HG02973 (cell line): ENCODE measurements around the gene SECISBP2.

Experiments used
- ATAC-seq: cut with Tn5 transposase; IDR thresholded peaks from one replicate; pipeline ENCODE4 v1.9.1; 2021; ENCODE audit warnings: moderate library complexity; ENCODE audit not compliant: unreplicated experiment

SECISBP2 gene

DNA sequence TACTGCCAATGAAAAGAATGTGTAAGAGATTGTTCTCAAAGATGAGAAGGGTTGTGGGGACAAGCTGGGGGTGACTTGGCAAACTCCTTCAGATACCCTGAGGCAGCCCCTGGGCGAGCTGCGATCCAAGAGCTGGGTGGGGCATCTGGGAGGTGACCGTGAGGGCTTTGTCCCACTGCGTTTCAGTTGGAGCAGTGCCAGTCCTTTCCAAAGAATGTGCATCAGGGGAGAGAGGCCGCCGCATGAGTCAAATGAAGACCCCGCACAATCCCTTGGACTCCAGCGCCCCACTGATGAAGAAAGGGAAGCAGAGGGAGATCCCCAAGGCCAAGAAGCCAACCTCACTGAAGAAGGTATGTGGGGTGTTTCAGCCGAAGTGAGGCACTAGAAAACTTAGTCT, 28.4 kb downstream of the SECISBP2 start:
- ATAC-seq: no peak

GRCh38 chr9:89347651-89348050, 29.4 kb downstream of the SECISBP2 start:
- ATAC-seq: no peak

GRCh38 chr9:89349607-89350006, 31.3 kb downstream of the SECISBP2 start:
- ATAC-seq: no peak

DNA sequence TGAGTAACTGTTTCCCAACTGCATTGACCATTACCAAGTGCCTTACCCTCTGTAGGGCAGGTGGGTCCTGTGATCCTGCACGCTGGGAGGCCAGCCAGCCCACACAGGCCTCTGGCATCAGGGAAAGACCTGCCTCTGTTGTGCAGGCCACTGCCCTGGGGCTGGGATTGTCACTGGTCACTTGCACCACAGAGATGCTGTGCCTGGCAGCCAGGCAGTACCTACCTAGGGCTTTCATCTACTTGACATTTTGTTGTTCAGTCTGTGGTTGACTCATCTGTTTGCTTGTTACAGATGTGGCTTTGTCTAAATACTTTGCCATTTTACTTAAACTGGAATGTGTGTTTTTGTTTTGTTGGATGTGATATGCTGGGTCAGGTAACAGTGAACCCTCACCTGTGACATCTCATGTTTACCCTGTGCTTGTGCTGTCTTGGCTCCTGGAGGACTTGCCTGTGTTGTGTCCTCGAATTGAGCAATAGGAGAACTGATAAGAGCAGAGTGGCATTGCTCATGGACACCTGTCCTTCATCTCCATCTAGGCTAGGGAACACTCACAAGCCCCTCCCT, 32.8 kb downstream of the SECISBP2 start:
- no peak for ATAC-seq

- ATAC-seq: no peak
Observed at GRCh38 chr9:89351584-89352300, 33.4 kb downstream of the SECISBP2 start.

- ATAC-seq: no peak
Observed at GRCh38 chr9:89352451-89352850, 34.2 kb downstream of the SECISBP2 start.

DNA sequence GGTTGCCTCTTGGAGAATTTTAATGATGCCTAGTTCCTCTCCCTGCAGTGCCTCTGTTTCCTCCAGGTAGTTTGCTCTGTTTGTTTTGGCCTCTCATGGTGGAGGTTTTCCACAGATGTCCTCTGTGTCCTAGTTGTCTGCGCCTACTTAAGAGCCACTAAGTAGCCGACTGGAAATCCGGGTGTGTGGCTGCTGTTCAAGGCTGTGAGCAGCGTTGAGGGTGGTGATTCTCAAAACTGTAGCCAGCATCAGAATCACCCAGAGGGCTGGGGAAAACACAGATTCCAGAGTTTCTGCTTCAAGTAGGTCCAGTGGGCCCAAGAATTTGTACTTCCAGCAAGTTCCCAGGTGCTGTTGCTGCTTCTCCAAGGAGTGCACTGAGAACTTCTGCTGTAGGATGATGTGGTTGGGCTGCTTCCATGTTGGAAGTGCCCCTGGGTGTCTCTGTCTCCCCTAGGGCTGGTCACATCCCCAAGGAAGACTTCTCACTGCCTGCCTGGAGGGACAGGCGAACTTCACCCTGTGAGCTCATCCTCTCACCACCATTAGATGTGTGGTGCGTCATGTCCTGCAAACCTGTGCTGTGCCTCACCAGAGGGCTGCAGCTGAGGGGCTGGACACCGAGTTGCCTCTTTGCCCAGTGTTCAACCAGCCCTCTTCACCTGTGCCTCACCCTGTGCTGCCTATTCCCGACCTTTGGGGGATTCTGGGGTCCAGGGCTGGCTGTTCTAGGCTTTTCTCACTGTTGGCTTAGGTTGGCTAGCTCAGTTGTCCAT, 34.8 kb downstream of the SECISBP2 start:
- no peak for ATAC-seq

DNA sequence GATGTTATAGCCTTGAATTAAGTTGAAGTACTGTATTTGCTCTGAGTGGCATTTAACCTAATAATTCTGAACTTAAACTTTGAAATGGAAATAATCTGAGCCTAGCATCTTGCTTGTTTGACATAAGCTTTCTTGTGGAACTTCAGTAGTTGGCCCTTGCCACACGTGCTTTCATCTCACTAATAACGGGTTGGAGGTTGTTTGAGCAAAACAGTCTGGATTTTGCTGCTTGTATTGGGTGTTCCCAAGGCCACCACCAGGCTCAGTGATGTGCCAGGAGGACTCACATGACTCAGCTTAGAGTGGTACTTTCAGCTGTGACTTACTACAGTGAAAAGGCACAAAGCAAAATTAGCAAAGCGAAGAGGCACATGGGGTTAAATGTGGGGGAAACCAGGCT, 35.7 kb downstream of the SECISBP2 start:
- no peak for ATAC-seq

GRCh38 chr9:89354471-89354870, 36.2 kb downstream of the SECISBP2 start:
- no peak for ATAC-seq

GRCh38 chr9:89356782-89357181, 38.5 kb downstream of the SECISBP2 start:
- ATAC-seq: no peak

- no peak for ATAC-seq
Observed at GRCh38 chr9:89357331-89358197, 39.3 kb downstream of the SECISBP2 start.

DNA sequence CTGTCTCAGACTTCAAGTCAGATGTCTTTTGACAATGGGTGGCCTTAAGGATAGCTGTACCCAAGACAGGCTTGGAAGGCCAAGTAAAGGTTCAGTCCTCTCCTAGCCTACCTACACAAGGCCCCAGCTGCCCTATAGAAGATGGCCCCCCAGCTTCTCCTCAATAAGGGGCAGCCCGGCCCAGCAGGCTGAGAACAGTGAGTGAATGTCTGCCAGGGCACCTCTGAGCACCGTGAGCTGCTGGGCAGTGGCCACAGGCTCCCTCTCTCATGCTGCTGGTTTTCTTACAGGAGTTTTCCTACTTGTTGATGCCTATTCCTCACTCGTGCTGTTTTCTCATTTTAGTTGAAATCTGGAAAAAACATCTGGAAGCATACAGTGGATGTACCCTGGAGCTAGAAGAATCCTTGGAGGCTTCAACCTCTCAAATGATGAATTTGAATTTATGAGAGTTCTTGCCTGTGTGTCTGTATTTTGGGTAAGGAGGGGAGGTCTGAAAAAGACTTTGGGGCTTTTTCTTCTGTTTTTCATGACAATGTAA, 40.1 kb downstream of the SECISBP2 start:
- no peak for ATAC-seq

- ATAC-seq: no peak
Observed at GRCh38 chr9:89358985-89359384, 40.7 kb downstream of the SECISBP2 start.

GRCh38 chr9:89359751-89360261, 41.5 kb downstream of the SECISBP2 start:
- ATAC-seq: no peak

DNA sequence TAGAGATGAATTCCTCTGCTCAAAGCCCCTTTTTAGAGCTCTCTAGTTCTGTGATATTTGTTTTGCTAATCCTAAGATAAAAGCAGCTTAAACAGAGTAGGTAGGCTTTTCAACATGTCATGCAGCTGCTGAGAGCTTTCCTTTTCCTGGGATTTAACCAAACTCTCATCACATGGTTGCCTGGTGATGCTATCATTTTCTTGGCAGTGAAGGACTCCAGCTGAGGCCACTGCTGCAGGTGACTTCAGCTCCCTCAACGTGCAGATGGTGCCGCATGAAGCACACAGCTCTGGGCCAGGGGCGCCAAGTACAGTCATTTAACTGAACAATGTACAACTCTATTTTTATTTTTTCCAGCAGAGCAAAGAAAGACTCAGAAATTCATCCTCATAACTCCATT, 42.2 kb downstream of the SECISBP2 start:
- no peak for ATAC-seq

GRCh38 chr9:89361031-89361430, 42.7 kb downstream of the SECISBP2 start:
- no peak for ATAC-seq

- ATAC-seq: no peak
Observed at GRCh38 chr9:89361816-89362646, 43.7 kb downstream of the SECISBP2 start.

DNA sequence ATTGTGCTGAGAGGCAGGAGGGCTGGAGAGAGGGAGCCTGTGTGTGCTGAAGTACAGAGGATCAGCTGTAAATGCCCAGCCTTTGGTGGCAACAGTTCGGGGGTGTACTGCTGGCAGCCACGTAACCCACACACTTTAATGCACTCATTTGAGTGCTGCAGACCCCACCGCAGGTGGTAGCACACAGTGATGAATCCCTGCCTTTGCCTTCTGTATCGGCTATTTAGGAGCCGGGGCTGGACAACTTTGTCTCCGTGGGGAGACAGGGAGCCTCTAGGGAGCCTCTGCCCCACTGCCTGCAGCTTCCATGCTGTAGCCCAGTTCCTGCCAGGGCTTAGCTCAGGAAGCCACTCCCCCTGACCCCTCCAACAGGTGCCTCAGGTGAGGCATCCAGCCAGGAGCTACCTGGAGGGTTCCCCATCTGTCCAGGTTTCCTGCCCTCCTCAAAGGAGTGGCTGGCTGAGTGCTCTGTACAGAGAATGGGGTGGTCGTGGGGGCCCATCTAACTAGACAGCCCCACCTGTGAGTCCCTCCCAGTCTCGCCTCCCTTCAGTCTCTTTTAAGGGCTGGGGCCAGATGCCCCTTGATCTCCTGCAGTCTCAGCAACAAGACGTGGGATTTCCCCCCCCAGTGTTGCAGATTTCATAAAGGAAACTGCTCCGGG, 44.5 kb downstream of the SECISBP2 start:
- no peak for ATAC-seq

GRCh38 chr9:89363311-89363670, 45.0 kb downstream of the SECISBP2 start:
- ATAC-seq: no peak
